Measurements from ENCODE around the gene CD44.

Gene CD44

DNA sequence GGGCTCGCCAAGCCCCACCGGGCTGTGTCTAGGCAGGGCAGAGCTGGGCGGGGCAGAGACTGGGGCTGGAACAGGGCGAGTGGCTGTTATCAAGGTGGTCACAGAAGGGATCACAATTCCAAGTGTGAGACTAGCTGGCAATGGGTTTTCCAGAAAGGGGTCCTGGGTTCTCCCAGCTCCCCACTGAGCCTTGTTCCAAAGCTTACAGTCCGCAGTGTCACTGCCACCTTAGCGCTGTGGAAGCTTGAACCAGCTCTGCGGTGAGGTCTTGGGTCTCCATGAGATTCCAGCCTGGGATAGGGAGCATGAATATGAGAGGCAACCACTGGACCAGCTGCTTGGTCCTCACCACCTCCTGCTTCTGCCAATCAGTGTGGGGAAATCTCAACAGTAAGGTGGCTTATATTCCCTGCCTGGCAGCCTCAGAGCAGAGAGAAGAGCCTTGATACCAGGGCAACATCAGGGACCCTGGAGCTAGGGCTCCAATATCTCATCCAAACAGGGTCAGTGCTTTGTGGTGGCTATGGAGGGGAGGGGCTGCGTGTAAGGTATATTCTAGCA lies 831 bp downstream of the CD44 start:
- DNase-seq (ENCODE audit: low read depth, low spot score), result no peak

DNA sequence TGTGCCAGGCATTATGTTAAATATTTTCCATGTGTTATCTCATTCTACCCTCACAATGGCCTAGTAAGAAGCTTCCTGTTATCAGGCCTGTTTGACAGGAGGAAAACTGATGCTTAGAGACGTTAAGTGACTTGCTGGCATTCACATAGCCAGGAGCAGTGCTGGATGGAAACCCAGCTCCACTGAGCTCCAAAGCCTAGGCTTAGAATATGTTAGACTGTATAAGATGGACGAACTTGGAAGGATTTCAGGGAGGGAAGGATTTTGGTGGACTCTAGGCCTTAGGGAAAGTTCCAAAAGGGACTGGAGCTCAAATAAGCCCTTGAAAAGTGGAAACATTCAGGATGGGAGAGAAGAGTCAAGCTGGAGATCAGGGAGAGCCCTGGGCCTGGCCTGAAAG lies 2.1 kb downstream of the CD44 start:
- no peak for DNase-seq (ENCODE audit: low read depth, low spot score)

DNA sequence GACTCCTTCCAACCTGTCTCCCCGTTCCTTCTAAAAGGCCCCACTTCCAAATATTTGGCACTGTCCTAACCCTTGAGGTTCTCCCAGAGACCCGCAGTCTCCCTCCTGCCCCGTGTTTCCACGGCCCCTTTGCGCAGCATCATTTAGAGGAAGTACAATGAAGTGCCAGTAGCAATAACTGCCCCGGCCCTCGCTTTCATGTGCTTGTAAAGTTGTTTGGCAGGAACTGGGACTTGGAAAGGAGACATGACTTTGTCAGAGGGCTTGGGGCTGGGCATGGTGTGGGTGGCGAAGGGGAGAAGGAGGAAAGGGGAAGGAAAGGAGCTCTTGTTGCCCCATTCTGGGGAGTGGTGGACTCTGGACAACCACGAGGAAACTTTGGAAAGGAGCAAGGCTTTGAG lies 2.6 kb downstream of the CD44 start:
- no peak for DNase-seq (ENCODE audit: low read depth, low spot score)

DNA sequence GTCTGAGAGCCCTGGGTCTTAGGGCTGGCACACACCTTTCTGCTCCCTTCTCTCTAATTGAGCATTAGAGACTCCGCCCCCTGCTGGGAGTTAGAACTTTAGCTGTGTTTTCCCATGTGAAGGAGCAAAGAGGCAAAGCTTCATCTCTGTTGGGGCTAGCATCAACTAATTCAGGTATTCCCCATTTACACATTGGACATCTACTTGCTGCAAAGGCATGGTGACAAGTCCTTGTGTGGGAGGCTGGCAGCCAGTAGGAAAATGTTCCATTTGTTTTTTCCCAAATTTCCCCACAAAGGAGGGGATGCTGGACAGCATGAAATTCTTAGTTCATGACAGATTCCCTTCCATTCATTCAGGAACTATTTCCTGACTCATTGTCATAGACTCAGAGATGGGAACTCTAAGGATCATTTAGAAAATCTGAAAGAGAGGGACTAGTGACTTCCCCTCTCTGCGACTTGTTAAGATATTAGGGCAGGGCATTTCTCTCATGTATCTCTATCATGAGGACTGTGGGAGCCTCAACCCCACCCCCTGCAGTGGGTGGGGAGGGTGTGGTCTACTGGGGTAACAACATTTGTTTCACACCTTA lies 3.6 kb downstream of the CD44 start:
- DNase-seq (ENCODE audit: low read depth, low spot score), result no peak

DNA sequence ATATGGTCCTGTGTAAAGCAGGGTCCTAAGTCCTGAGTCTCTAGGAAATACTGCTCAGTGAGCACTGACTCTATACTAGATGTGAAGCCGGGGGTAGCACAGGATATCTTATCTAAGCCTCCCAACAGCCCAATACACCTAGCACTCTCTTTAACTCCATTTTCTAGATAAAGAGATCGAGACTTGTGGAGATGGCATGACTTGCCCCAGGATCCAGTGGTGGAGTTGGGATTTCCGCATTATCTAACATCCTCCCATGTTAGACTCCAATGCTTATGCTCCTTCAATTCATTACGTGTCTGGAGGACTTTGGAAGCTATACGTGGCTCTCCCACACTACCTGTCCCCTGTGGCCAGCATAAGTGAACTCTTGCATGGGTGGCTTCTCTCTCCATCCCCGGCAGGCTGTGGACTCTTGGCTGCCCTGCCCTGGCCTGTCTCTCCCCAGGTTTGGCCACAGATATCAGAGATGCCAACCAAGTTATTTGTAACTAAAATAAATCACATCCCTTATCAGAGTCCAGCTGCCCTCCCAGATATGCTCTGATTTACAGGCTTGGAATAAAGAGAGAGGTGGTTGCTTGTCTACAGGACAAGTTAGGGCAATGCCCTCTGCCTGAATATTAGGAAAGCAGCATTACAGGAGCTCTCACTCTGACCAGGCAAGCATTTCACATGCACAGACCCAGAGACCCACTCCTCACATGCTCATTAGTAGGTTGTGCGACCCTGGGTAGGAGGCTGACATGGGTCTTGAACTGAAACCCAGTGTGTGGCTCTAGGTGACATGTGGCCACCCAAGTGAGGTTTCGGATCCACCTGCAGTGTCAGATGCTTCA lies 4.5 kb downstream of the CD44 start:
- no peak for DNase-seq (ENCODE audit: low read depth, low spot score)

DNA sequence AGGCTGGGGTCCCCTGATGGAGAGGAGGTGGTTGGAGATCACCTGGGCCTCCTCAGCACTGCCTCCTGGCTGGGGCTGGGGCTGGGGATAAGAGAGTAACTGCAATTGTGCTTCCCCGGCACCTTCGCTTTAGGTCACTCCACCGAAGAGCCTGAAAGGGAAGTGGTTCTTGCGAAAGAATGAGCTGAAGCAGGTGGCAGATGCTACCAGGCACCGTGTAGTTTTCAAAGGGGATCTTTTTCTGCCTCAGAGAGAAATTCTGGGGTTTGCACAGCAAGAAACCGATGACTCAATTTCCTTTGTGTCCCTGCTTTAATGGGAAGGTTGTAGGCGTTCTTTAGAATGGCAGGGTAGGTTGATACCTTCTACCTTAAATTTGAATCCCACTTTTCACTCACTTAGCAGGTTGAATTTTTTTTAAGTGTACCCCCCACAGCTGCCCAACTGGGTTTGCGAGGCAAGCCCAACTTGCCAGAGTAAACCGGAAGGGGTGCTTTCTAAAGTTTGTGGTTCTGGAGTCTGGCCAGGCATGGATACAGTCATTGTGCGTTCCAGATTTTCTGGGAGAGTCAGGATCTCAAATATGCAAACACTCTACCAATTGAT lies 5.3 kb downstream of the CD44 start:
- DNase-seq (ENCODE audit: low read depth, low spot score), result no peak

DNA sequence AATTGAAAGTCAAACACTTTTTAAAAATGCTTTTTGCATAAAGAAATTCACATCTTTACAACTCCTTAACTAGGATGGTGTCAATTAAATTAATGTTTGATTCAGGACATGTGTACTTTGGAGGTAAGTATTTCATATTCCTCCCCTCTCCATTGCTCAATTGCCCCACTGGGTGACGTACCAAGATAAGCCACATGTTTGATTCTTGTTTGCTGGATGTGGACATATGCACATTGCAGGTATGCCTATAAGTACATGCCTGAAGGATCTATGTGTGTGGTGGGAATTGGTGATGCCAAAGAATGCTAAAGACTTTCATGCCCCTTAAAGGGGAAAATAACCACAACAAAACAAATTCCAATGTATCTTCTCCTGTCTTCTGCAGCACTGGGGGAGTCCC lies 5.8 kb downstream of the CD44 start:
- no peak for DNase-seq (ENCODE audit: low read depth, low spot score)

DNA sequence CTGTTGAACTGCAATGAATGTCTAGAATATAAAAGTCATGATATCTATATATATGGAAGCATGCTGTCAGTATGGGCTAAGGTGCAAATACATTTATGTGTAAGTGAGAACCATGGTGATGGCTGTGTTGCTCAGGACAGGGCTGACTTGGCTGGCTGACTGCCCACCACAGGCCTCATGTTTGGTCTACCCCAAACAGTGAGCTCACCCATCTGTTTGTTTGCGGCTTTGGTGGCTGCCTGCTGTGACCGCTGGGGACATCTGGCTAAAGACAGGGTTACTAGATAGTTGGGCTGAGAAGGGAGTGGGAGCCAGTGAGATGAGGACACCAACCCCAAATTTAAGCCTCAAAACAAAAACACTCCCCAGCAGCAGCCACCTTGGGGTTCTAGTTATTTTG lies 6.3 kb downstream of the CD44 start:
- DNase-seq (ENCODE audit: low read depth, low spot score), result no peak

DNA sequence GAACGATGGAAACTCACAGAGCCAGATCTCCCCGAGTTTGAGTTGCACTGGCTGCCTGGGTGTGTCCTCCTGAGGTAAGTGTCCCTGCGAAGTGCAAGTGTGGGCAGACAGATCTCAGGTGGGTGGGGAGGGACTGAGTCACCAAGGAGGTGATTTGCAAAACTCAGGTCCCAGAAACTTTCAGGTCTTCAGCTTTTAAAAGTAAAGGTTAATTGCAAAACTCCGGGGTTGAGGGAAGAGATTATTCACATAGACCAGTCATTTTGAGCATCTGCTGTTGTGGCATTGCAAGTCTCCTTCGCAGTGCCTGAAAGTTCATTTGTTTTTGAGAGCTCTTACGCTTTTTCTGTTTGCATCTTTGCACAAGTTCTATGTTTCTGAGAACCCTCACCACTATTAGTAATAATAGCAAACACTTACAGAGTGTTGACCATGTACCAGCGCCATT lies 7.1 kb downstream of the CD44 start:
- DNase-seq (ENCODE audit: low read depth, low spot score), result no peak

DNA sequence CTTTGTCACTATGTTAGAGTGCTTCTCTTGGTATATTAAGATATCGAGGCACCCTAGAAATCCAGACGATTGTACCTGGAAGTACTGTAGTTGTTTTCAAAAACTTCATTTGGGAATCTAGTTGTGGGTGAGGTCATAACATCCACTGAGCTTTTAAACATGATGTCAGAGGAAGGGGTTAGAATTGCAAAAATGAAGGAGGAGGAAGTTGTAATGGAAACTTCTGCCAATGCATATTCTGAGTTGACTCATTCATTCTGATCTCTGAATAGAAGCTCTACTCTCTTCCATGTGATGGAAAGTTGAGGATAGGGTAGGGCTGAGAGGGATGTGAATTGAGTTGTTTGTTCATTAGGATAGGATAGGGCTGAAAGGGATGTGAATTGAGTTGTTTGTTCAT lies 7.7 kb downstream of the CD44 start:
- no peak for DNase-seq (ENCODE audit: low read depth, low spot score)

DNA sequence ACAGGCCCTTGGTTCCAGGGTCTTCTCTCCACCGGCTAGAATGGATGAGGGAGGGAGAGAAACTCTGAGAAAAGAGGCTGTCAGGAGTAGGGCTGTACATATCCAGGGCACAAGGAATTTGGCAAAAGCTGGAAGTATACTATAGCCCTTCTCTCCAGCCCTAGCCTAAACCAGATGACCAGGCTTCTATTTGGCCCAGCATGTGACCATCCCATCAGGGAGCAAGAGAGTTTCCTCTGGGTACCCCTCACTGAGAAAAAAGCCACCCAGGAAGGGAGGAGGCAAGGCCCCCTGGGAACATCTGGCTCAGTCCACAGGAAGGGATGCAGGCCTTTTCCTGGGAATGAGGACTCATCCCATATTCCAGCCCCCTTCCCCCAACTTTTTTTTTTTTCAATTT lies 8.3 kb downstream of the CD44 start:
- DNase-seq (ENCODE audit: low read depth, low spot score), result no peak

DNA sequence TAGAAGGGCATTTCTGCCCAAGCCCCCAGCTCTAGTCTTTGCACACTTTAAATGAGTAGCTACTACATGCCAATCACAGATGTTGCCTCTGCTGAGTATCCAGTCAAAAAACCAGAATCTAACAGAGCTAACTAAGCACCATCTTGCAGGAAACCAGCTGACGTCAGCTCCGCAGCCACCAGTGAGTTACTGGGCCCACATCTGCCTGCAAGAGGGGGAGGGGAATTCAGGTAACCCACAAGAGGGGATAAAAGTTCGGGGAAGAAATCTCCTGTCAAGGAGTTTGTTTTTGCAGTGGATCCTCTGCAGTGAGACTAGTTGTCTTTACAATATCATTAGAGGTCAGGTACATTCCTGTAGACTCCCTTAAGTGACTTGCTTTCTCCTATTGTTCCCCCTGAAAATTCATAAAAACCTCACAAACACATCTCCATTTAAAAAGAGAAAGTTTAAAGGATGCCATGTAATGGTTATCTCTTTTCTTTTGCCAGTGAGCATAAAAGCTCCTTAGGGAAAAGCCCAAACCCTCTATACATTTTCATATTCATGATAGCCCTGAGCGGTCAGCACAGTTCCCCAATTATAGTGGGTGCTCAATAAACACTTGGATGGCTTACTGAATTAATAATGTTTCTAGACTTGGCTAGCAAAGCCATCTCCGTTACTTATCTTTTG lies 9.3 kb downstream of the CD44 start:
- DNase-seq (ENCODE audit: low read depth, low spot score), result no peak

DNA sequence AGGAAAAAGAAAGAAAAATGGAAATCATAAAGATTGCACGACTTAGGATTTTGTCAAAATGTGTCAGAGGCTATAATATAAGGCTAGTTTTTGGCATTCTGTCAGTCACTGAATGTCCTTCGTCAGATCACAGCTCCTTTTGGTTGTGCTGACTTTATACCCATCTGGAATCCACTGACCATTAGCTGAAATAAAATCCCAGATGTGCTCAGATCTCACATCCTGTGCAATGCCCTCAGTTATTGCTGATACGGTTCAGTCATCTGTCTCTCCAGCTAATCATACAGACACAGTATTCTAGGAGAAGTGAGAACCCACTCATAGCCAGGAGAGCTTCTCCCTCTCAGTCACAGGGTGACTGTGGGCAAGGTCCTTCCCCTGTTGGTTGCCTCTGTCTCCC lies 11.5 kb downstream of the CD44 start:
- no peak for DNase-seq (ENCODE audit: low read depth, low spot score)

DNA sequence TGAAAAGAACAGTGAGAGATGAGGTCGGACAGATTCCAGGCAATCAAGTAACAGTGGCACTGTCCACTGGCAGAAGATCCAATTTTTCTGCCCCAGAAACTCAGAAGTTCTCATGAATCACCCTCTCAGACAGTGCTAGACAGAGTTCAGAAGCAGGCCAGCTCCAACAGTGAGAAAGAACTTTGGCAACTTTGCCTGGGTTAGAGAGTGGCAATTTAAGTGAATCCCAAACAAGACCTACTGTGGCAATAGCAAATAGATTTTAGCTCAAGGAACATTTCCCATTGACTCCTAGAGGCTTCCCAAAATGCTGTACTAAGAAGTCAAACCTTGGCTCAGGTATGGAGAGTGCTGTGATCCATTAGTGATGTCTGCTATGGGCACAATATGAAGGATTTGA lies 12.3 kb downstream of the CD44 start:
- no peak for DNase-seq (ENCODE audit: low read depth, low spot score)

DNA sequence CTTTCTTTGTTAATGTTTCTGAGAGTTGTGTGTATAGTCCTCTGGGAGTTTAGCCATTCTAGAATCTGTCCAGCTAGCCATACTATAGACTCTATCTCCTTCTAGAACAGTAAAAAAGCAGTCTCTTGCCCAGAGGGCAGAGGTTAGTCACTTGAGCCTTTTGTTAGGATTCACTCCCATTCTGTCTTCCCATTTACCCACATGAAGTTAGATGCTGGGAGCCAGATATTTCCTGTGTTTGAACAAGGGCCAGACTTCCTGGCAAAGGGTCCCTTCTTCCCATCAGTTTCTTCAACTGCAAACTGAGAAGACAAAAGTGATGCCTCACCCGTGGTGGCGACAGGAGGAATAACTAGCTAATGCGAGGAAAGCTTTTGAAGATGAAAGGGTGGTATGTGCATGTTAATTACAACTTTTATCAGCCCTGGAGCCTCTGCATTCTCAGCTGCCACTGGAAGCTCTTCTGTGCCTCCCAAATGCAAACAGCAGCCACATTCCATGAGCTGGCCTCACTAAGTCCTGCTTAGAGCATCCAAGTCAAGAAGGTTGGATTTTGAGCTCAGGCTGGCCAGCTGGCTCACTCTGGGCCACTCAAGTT lies 12.8 kb downstream of the CD44 start:
- no peak for DNase-seq (ENCODE audit: low read depth, low spot score)

DNA sequence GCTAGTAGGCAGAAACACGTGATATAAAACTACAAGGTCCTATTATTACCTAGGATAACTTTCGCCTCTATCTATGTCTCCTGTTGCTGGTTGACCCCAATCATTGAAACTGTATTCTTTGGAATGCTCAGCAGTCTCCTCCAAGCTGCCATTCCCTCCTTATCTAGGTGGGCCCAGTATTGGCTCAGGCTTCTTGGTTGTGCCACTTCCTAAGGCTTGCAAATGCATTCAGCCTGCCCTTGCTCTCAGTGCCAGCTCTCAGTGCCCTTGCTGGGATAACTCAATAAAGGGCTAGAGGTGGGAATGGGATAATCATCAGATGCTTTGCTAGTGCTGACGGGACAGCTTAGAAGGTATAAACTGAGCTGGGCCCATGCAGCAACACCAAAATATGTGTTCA lies 13.6 kb downstream of the CD44 start:
- DNase-seq (ENCODE audit: low read depth, low spot score), result no peak

DNA sequence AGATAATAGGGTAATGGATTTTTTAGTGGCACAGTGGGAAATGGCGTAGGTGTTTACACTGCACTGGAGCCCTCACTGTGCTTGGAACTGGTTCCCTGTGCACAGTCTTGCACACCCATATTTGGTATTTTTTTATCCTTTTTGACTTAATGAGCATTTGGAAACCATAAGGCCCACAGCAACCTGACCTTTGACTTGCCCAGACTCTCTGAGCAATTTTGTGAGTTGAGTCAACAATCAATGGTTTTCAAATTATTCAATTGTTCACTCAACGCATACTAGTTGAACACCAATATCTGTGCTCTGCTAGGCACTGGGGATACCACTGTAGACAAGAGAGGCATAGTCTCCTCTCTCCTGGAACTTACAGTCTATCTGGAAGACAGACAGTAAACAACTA lies 14.3 kb downstream of the CD44 start:
- DNase-seq (ENCODE audit: low read depth, low spot score), result no peak

DNA sequence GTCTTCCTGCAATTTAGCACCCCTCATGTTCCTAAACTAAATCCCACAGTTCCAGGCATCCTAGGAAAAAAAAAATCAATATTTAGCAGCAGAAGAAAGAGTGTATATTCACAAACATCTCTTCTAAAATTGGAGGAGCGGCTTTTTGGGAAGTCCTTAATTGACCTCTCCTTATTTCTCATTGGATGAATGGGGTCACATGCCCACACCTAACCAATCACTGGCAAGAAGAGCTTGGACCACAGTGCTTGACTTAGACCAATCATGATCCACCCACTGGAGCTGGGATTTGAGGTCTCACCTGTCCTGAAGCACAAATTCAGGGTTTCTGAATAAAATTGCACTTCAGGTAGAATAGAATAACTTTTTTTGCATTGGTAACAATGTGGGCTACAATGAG lies 16.0 kb downstream of the CD44 start:
- DNase-seq (ENCODE audit: low read depth, low spot score), result no peak

DNA sequence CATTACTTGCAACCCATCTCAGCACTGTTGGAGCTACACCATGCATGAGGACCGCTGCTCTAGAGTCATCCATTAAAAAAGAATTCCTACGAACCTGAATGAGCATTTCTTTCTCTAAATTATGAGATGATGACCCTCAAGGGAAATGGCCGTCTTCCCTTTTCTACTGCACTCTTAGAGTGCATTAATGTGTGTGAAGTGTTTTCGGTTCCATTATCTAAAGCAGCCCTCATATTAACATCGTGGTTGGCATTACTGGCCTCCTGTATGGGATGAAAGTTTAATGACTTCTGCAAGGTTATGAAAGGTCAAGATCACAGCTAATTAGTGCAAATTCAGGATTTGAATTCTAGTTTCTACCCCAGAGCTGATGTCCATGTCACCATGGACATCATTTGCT lies 16.7 kb downstream of the CD44 start:
- DNase-seq (ENCODE audit: low read depth, low spot score), result no peak

DNA sequence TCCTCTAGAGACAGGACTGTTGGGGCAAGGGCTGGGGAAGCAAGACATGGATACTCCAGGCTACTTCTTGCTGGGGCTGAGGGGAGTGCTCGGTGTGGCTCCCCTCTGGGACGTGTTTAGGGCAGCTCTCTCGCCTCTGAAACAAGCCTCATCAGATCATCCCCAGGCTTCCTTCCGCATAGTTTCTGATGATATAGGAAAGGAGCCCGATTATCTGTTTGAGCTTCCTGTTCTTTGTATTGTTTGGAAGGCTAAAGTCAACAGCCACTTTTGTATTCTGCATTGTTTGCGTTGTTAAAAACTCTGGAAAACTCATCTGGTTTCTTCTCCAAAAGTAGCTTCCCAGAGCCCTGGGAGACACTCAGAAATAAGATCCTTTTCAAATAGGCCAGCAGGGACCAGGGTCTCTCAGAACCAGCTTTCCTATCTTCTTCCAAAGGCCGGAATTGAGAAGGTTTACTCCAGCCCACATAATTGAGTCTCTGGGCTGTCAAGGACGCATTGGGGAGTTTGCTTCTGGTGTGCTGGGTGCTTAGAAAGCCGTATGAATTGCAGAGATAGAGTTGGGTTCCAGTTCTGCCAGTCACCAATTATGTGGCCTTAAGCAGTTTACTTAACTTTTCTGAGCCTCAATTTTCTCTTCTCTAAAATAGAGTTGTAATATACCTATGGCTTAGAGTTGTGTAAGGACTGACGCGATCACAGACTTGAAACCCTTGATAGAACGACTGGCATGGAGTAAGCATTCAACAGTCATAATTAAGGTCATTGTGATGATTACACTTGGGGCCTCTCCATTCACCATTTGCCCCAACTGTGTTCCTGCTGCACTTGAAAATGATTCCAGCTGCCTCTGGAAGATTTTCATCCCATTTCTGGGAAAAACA lies 19.1 kb downstream of the CD44 start:
- DNase-seq (ENCODE audit: low read depth, low spot score), result no peak
